Measurements from ENCODE around the gene CD58.
"Not testable (repeated sequence)": the region's sequence is repeated elsewhere in the genome, so short reads cannot be mapped to it uniquely, and the experiment has no call there.

CD58 gene

GRCh38 chr1:116570358-116571214 is at the start of gene CD58:
Gene CD58, minus strand, starts transcription at chr1:116571026. Its CDS starts 54 bp downstream, at chr1:116570972.
- DNase-seq (ENCODE audit: low spot score): peak; percentile 84

DNA sequence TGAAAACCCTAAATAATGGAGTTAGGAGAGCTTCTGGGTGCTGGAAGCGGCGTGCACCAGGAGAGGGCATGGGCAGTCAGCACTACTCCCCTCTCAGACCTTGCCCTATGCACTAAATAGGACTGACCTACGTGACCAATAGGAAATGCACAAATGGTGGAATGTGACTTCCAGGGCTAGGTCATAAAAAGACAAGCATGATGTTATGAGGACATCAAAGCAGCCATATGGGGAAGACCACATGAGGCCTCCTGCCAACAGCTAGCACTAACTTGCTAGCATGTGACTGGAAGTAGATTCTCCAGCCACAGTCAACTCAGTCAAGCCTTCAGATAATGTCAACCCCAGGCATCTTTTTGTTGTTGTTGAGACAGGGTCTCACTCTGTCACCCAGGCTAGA is 49.6 kb upstream of the CD58 start:
- DNase-seq (ENCODE audit: low spot score): not testable (repeated sequence)

- DNase-seq (ENCODE audit: low spot score): not testable (repeated sequence)
These were observed 48.3 kb upstream of the CD58 start for GRCh38 chr1:116619106-116619505.

- not testable (repeated sequence) for DNase-seq (ENCODE audit: low spot score)
These were observed 47.0 kb upstream of the CD58 start for GRCh38 chr1:116617808-116618207.

GRCh38 chr1:116613825-116614224 is 43.0 kb upstream of the CD58 start:
- not testable (repeated sequence) for DNase-seq (ENCODE audit: low spot score)

- DNase-seq (ENCODE audit: low spot score): not testable (repeated sequence)
These were observed 39.1 kb upstream of the CD58 start for GRCh38 chr1:116609801-116610371.

- not testable (repeated sequence) for DNase-seq (ENCODE audit: low spot score)
These were observed 38.0 kb upstream of the CD58 start for GRCh38 chr1:116608841-116609240.

DNA sequence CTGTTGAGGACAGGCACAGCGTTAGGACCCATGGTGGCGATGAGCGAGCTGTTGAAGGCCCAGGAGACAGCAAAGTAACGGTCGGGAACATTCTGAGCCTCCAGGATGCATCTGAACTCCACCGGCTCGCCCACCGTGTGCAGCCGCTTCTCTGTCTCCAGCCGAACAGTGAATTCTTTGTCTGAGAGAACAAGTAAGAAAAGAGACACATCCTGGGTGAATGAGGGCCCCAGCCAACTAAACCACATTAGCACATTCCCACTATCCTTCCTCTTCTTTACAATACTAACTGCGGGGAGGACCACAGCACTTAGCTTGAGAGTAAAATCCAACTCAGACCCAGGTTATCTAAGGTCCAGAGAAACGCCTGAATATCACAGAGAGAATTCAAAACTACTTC is 37.3 kb upstream of the CD58 start:
- not testable (repeated sequence) for DNase-seq (ENCODE audit: low spot score)

GRCh38 chr1:116607463-116607862 is 36.6 kb upstream of the CD58 start:
- DNase-seq (ENCODE audit: low spot score): not testable (repeated sequence)

DNA sequence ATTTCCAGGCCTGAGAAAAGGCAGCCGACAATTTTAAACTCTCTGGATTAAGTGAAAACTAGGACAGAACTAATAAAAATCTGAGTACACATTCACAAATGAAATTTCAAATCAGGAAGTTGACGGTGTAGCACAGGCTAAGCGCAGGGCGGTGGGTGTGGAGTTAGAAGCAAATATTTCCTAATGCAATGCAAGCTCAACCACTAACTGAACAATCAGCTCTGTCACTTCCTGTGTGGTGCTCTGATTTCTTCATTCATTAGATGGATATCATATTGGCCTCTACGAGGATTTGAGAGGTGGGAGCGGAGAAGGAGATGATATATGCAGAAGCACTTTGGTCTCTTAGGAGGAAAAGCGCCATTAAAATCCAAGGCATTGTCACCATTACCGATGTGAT is 35.2 kb upstream of the CD58 start:
- DNase-seq (ENCODE audit: low spot score): not testable (repeated sequence)

DNA sequence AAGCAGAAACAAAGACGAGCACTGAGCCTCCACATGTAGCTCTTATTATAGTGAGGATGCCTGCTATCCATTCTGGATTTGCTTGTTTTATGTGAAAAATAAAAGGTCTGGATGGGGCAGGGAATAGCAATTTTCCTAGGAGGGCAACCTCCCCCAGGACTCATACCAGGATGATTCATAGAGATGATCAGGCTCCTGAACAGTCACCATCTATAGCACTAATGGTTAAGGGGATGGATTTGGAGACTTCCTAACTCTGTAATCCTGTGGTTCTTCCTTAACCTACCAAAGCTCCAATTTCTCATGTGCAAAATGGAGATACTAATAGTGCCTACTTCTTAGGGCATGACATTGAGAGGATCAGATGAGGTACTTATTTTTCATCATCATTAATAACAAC is 34.5 kb upstream of the CD58 start:
- DNase-seq (ENCODE audit: low spot score): no peak

- DNase-seq (ENCODE audit: low spot score): not testable (repeated sequence)
These were observed 33.6 kb upstream of the CD58 start for GRCh38 chr1:116604408-116604807.

- DNase-seq (ENCODE audit: low spot score): not testable (repeated sequence)
These were observed 32.8 kb upstream of the CD58 start for GRCh38 chr1:116603646-116604045.

- not testable (repeated sequence) for DNase-seq (ENCODE audit: low spot score)
These were observed 28.5 kb upstream of the CD58 start for GRCh38 chr1:116599369-116599768.

- DNase-seq (ENCODE audit: low spot score): not testable (repeated sequence)
These were observed 27.7 kb upstream of the CD58 start for GRCh38 chr1:116598420-116599036.

- not testable (repeated sequence) for DNase-seq (ENCODE audit: low spot score)
These were observed 26.6 kb upstream of the CD58 start for GRCh38 chr1:116597388-116597787.

DNA sequence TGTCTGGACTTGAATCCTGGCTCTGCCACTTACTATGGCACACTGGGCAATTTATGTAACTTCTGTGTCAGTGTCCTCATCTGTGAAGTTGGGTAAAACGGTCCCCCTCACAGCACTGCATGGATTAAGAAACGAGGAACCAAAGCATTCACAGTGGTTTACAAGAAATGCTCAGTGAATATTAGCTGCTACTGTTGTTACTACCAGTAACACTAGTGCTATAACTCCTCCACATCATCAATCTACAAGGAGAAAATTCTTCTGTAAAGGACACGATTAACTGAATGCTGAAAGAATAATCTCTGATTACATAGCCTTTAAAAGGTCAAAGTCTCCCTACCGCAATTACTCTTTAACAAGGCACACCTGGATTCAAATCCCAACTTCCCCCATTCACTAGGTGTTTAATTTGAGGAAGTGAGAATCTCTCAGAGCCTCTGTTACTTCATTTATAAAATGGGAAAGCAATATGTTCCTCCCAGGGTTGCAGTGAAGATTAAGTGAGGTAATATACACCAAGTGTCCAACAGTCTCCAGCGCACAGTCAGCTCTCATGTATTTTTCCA is 26.0 kb upstream of the CD58 start:
- DNase-seq (ENCODE audit: low spot score): not testable (repeated sequence)

DNA sequence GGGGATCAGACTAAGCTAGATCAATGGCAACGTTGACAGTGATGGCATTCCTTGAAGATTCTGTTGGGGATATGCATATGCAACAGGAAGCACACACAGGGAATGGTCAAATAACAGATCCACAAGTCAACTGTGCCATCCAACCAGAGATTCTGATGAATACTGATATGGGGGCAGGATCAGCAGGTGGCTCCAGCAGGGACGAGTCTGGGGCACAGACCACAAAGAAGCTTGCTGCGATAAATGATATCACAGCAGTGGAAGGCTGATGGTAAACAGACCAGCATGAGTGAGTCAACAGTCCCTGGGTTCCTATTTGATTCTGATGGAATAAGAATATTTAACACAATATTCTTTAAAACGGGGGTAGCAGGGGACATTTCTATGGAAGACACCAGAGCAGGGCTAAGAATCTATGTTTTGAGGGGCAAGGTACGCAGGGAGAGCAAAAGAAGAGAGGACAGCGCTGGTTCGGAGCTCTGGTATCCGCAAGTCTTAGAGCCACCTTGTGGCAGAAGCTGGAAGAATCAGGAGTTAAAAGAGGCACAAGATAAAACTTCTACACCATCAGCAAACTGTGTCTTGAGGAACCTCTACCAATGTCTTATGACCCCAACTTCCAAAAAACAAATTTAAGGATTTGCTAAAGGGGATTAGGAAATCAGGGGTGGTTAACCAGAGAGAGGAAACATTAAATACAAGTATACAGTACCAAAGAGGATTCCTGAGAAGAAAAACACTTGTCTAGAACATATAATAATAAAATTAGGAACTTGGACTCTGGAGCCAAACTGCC is 25.3 kb upstream of the CD58 start:
- DNase-seq (ENCODE audit: low spot score): not testable (repeated sequence)

- not testable (repeated sequence) for DNase-seq (ENCODE audit: low spot score)
These were observed 24.4 kb upstream of the CD58 start for GRCh38 chr1:116595065-116595840.

- not testable (repeated sequence) for DNase-seq (ENCODE audit: low spot score)
These were observed 23.2 kb upstream of the CD58 start for GRCh38 chr1:116593977-116594376.

DNA sequence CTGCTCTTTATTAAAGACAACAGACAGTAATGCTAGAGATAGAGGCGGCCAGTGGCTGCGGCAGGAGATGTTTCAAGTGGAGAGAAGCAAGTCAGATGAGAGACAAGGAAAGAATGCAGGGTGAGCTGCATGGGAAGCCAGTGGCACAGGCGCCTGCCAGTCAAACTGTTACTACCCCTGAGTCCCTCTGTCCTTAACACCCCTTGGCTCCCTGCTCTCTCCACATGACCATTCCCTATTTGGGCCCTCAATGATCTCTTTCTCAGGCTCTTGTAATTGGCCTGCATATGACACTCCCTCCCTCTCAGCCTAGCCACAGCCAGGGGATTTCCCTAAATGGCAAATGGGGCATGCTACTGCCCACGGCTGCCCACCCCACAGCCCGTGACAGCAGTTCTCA is 22.6 kb upstream of the CD58 start:
- DNase-seq (ENCODE audit: low spot score): not testable (repeated sequence)
